ENCODE measurements around the gene MIS12. TPM values are rescaled to one million over a fixed set of nuclear protein-coding genes. Genes with fewer than 3 reads are reported as not detected.

Gene MIS12, protein sequence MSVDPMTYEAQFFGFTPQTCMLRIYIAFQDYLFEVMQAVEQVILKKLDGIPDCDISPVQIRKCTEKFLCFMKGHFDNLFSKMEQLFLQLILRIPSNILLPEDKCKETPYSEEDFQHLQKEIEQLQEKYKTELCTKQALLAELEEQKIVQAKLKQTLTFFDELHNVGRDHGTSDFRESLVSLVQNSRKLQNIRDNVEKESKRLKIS
- total RNA-seq = 10 to 100 TPM in 1 of 2 donors, 1 to 10 TPM in 1; 6.6 to 11.4 TPM

GRCh38 chr17:5486206-5487124, at the start of gene MIS12:
MIS12 (plus strand) TSS chr17:5486566; CDS start chr17:5488863, 2,297 bp downstream.
- H3K36me3 ChIP-seq = peaks cover 41% of the 10 kb centered on the region
- TF ChIP-seq, protein P1, sequence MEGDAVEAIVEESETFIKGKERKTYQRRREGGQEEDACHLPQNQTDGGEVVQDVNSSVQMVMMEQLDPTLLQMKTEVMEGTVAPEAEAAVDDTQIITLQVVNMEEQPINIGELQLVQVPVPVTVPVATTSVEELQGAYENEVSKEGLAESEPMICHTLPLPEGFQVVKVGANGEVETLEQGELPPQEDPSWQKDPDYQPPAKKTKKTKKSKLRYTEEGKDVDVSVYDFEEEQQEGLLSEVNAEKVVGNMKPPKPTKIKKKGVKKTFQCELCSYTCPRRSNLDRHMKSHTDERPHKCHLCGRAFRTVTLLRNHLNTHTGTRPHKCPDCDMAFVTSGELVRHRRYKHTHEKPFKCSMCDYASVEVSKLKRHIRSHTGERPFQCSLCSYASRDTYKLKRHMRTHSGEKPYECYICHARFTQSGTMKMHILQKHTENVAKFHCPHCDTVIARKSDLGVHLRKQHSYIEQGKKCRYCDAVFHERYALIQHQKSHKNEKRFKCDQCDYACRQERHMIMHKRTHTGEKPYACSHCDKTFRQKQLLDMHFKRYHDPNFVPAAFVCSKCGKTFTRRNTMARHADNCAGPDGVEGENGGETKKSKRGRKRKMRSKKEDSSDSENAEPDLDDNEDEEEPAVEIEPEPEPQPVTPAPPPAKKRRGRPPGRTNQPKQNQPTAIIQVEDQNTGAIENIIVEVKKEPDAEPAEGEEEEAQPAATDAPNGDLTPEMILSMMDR (IDR thresholded peaks at IDR 0.05) = no peak
- H3K4me1 ChIP-seq = peaks cover 0 to 30% of the 10 kb centered on the region in 2 donors
- H3K27ac ChIP-seq = peak within 1 kb of the TSS; percentile 99
- peak within 1 kb of the TSS; percentile 89 to 93 for H3K4me3 ChIP-seq
- no peaks in the 10 kb centered on the region for H3K9me3 ChIP-seq
- H3K27me3 ChIP-seq = no peaks in the 10 kb centered on the region
- DNase-seq (ENCODE audit: low spot score) = peak; percentile 100

- Histone ChIP-seq H3K36me3 (peaks cover 30% of the 10 kb centered on the region), H3K27me3 (no peaks in the 10 kb centered on the region), H3K27ac (peak overlapping the region in 1 of 2 donors; percentile 70), H3K9me3 (no peaks in the 10 kb centered on the region), H3K4me1 (peaks cover 0 to 17% of the 10 kb centered on the region in 2 donors), H3K4me3 (peak overlapping the region; percentile 79 to 84)
- no peak for DNase-seq (ENCODE audit: low spot score)
- TF ChIP-seq, protein P1 (IDR thresholded peaks at IDR 0.05) = no peak
Measured at GRCh38 chr17:5437721-5438317, 48.5 kb upstream of the MIS12 start.

DNA sequence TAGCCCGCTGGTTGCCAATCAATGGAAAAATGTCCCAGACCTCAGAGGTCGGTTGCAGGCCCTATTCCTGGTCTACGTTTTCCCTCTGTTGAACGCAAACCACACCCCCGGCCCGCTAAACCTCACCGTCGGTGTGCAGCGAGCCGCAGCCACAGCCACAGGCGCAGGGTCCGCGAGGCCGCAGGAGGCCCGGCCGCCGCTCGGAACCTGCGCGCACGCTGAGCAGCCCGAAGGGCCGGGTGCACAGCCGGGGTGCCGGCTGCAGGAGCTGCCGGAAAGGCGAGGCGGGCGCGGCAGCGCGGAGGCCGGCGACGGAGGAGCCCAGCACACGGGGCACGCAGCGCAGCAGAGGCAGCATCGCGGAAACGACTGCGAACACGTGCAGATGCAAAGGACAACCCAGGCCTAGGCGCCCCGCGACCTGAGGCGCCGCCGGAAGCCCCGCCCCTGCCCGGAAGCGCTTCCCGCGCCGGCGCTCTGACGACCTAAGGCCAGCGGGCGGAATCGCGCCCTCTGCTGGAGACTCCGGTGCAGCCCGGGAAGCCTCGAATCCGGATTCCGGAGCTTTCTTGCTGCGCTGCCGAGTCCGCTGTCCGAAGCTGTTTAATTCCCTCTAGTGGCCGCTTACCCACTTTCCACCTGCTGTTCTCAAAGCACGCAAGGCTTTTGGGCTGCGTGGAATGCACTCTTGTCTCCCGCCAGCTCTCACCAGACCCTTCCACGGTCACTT, 47.5 kb upstream of the MIS12 start, which contains the start of gene C1QBP:
TSS of gene C1QBP (minus strand) at position 440 of the 730 bp plus-strand sequence. CDS start at position 358, 82 bp downstream.
- Histone ChIP-seq H3K36me3 (peaks cover 29% of the 10 kb centered on the region), H3K4me1 (peaks cover 0 to 17% of the 10 kb centered on the region in 2 donors), H3K27ac (peak within 1 kb of the TSS; percentile 67 to 70), H3K27me3 (no peaks in the 10 kb centered on the region), H3K9me3 (no peaks in the 10 kb centered on the region), H3K4me3 (peak within 1 kb of the TSS; percentile 79 to 84)
- peak; percentile 91 for DNase-seq (ENCODE audit: low spot score)
- TF ChIP-seq, protein P1 (IDR thresholded peaks at IDR 0.05) = peak; percentile 99

DNA sequence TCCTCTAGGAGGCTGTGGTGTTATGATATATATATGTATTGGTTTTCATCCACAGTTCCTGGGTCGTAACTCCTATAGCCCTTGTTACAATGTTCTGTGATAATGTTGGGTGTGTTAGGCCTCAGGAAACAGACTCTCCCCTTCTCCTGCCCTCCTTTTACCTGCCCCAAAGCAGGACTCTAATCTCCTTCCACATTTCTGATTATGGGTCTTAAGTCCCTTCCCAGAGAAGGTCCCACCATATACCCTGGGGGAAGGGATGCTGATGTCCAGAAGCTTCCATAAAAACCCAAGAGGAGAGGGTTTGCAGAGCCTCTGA, 47.0 kb upstream of the MIS12 start:
- Histone ChIP-seq H3K36me3 (peaks cover 30% of the 10 kb centered on the region), H3K4me1 (peaks cover 0 to 17% of the 10 kb centered on the region in 2 donors), H3K4me3 (peak overlapping the region; percentile 79 to 84), H3K9me3 (no peaks in the 10 kb centered on the region), H3K27me3 (no peaks in the 10 kb centered on the region), H3K27ac (peak overlapping the region; percentile 67 to 70)
- no peak for DNase-seq (ENCODE audit: low spot score)
- TF ChIP-seq, protein P1 (IDR thresholded peaks at IDR 0.05) = peak in 1 of 2 donors; percentile 50

DNA sequence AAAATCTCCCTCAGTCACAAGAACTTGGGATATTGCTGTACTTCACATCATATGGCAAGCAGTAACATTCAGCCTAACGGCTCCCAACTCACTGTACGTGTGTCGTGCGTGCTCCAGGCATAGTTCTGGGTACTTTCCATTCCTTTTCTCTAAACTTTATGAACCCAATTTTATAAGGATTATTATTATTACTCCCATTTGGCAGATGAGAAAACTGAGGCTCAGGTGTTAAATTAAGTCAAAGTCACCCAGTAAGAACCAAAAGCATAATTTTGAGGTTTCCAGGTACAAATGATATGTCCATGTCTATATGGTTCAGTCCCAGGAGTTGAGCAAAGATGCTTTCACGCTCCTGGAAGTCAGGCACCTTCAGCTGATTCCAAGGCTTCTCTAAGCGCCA, 42.6 kb upstream of the MIS12 start:
- Histone ChIP-seq H3K36me3 (peaks cover 40% of the 10 kb centered on the region), H3K4me3 (no peak overlapping the region), H3K9me3 (no peaks in the 10 kb centered on the region), H3K4me1 (peaks cover 0 to 6% of the 10 kb centered on the region in 2 donors), H3K27me3 (no peaks in the 10 kb centered on the region), H3K27ac (no peak overlapping the region)
- no peak for DNase-seq (ENCODE audit: low spot score)
- TF ChIP-seq, protein P1 (IDR thresholded peaks at IDR 0.05) = no peak

Measured in right atrium auricular region (tissue), 2 donors.